CD14-positive monocyte (primary cell): ENCODE results near the gene DTNB. TPM values are rescaled to one million over a fixed set of nuclear protein-coding genes. Genes with fewer than 3 reads are reported as not detected.

Source experiments
- DNase-seq, 3 donors: peaks; one replicate each; pipeline ENCODE4 v3.0.0-alpha.2; 2011 to 2022
- H2AFZ ChIP-seq: 2 replicates; pipeline ENCODE4 v1.6.0; 2012; ENCODE audit warnings: mild to moderate bottlenecking, low read depth, low read length, inconsistent platforms; ENCODE audit not compliant: insufficient read depth, poor library complexity, severe bottlenecking
- H3K27ac ChIP-seq, 2 donors: 1 replicate in 1 of 2; 2 replicates in 1 of 2; pipeline ENCODE4 v1.5.1; 2012 to 2013; ENCODE audit warnings: low read length in 2 of 2, control low read depth in 1 of 2, inconsistent platforms in 1 of 2, low read depth in 1 of 2, mild to moderate bottlenecking in 1 of 2
- H3K27me3 ChIP-seq, 2 donors: one replicate each; pipeline versions ENCODE4 v1.6.0 to v1.6.1; 2011 to 2013; ENCODE audit warnings: low read length in 2 of 2; ENCODE audit not compliant: control insufficient read depth in 2 of 2, insufficient read depth in 2 of 2
- H3K36me3 ChIP-seq, 2 donors: replicated peaks in 1 of 2; 1 replicate in 1 of 2; 2 replicates in 1 of 2; pipeline versions ENCODE4 v1.5.1 to v1.6.1; 2012 to 2013; ENCODE audit warnings: low read length in 2 of 2, control low read depth in 1 of 2, inconsistent platforms in 1 of 2, mild to moderate bottlenecking in 1 of 2; ENCODE audit not compliant: insufficient read depth in 2 of 2, control insufficient read depth in 1 of 2
- H3K4me1 ChIP-seq, 2 donors: 1 replicate in 1 of 2; 2 replicates in 1 of 2; pipeline versions ENCODE4 v1.5.1 to v1.6.1; 2012 to 2013; ENCODE audit warnings: low read length in 2 of 2, control low read depth in 1 of 2, inconsistent platforms in 1 of 2, mild to moderate bottlenecking in 1 of 2, moderate library complexity in 1 of 2; ENCODE audit not compliant: insufficient read depth in 2 of 2, control insufficient read depth in 1 of 2
- H3K4me2 ChIP-seq: replicated peaks from 2 replicates; pipeline ENCODE3; 2012; ENCODE audit warnings: low read length, moderate library complexity, mild to moderate bottlenecking; ENCODE audit not compliant: poor library complexity, severe bottlenecking; ENCODE audit errors: extremely low read depth
- H3K4me3 ChIP-seq, 3 experiments: fragments of 200-600 bp in 1 of 3; sonication (generic) in 1 of 3; replicated peaks in 1 of 3; 1 replicate in 2 of 3; 2 replicates in 1 of 3; pipeline ENCODE4 v1.5.1; 2011 to 2013; ENCODE audit warnings: low read length in 3 of 3, mild to moderate bottlenecking in 3 of 3, control low read depth in 2 of 3, low read depth in 2 of 3, inconsistent platforms in 1 of 3, moderate library complexity in 1 of 3
- H3K79me2 ChIP-seq: 2 replicates; pipeline ENCODE4 v1.6.0; 2012; ENCODE audit warnings: mild to moderate bottlenecking, control low read depth, inconsistent platforms, low read length, moderate library complexity; ENCODE audit not compliant: insufficient read depth
- H3K9ac ChIP-seq: 2 replicates; pipeline ENCODE4 v1.6.0; 2017; ENCODE audit warnings: low read length, mild to moderate bottlenecking; ENCODE audit not compliant: insufficient read depth, poor library complexity, severe bottlenecking
- H3K9me3 ChIP-seq, 2 donors: replicated peaks in 1 of 2; 1 replicate in 1 of 2; 2 replicates in 1 of 2; pipeline versions ENCODE4 v1.5.1 to v1.6.1; 2012 to 2013; ENCODE audit warnings: low read length in 2 of 2, control low read depth in 1 of 2; ENCODE audit not compliant: control insufficient read depth in 1 of 2, insufficient read depth in 1 of 2
- H4K20me1 ChIP-seq: 2 replicates; pipeline ENCODE4 v1.6.0; 2012; ENCODE audit warnings: mild to moderate bottlenecking, low read length, control low read depth, moderate library complexity; ENCODE audit not compliant: insufficient read depth
- H3K27ac Mint-ChIP-seq, 7 donors: one replicate each; pipeline ENCODE4 v1.8.0; 2020; ENCODE audit warnings: mild to moderate bottlenecking in 7 of 7, mixed read lengths in 7 of 7, moderate library complexity in 6 of 7, inconsistent platforms in 2 of 7
- H3K27me3 Mint-ChIP-seq, 3 donors: one replicate each; pipeline ENCODE4 v1.8.0; 2021 to 2022; ENCODE audit warnings: low read depth in 3 of 3, mild to moderate bottlenecking in 3 of 3, mixed read lengths in 3 of 3, moderate library complexity in 3 of 3, inconsistent platforms in 1 of 3
- H3K36me3 Mint-ChIP-seq, 2 donors: one replicate each; pipeline ENCODE4 v1.8.0; 2020; ENCODE audit warnings: mixed read lengths in 2 of 2, inconsistent platforms in 1 of 2, mild to moderate bottlenecking in 1 of 2
- H3K4me1 Mint-ChIP-seq: one replicate; pipeline ENCODE4 v1.8.0; 2020; ENCODE audit warnings: mild to moderate bottlenecking, mixed read lengths
- H3K4me3 Mint-ChIP-seq, 2 donors: one replicate each; pipeline ENCODE4 v1.8.0; 2020; ENCODE audit warnings: mild to moderate bottlenecking in 2 of 2, mixed read lengths in 2 of 2, moderate library complexity in 1 of 2
- H3K9me3 Mint-ChIP-seq, 7 donors: one replicate each; pipeline ENCODE4 v1.8.0; 2020 to 2022; ENCODE audit warnings: mixed read lengths in 7 of 7, mild to moderate bottlenecking in 6 of 7, moderate library complexity in 6 of 7, inconsistent platforms in 2 of 7
- CTCF ChIP-seq: fragments of 200-600 bp; IDR thresholded peaks from one replicate; pipeline ENCODE4 v1.8.0; 2022; ENCODE audit warnings: antibody characterized with exemption, mild to moderate bottlenecking
- WGBS: methylation state at CpG from one replicate; pipeline ENCODE4 v1.1.5; 2013; ENCODE audit warnings: missing lambda C conversion rate; ENCODE audit not compliant: insufficient coverage; 5-methylcytosine and 5-hydroxymethylcytosine counted together
- intact Hi-C, 2 donors: fragments of 100-400 bp; cut with micrococcal nuclease; formaldehyde crosslinking; loops; one replicate each; pipeline versions ENCODE4 v1.15.0 to v1.15.1; 2023
- polyA plus RNA-seq, 3 donors: library from polyadenylated mRNA; depleted of rRNA in 1 of 3; unstranded in 2 of 3; stranded (reverse) in 1 of 3; fragments of 300-500 nt in 2 of 3; fragments of >200 nt in 1 of 3; fragmentation: Illumina TruSeq in 2 of 3; gene quantifications; 1 replicate in 2 of 3; 2 replicates in 1 of 3; pipeline ENCODE4 v1.2.3, GENCODE V29; 2012 to 2021

DTNB gene
- polyA plus RNA-seq, 3 donors, result 3.0 to 4.2 (median 3.3) TPM

GRCh38 chr2:25672494-25673299, 680 bp downstream of the DTNB start:
- Mint-ChIP-seq H3K4me1 (peaks cover 25% of the 10 kb centered on the region), H3K27ac (peak overlapping the region in 2 of 7 donors; percentile 27 to 30)
- intact Hi-C loops, result no loop called here

GRCh38 chr2:25671622-25672021, 1.8 kb downstream of the DTNB start:
- Histone ChIP-seq H3K36me3 (no peaks in the 10 kb centered on the region), H3K9me3 (no peaks in the 10 kb centered on the region), H3K4me3 (no peak overlapping the region), H3K4me2 (no peak overlapping the region), H3K4me1 (peaks cover 18 to 22% of the 10 kb centered on the region in 2 donors), H4K20me1 (no peaks in the 10 kb centered on the region), H3K27me3 (peaks cover 7 to 12% of the 10 kb centered on the region in 2 donors), H3K27ac (no peak overlapping the region), H2AFZ (no peak overlapping the region), H3K9ac (no peak overlapping the region), H3K79me2 (no peaks in the 10 kb centered on the region)
- H3K27me3 Mint-ChIP-seq, result peaks cover 4 to 12% (median 9%) of the 10 kb centered on the region in 3 donors
- no peak for DNase-seq
- peaks cover 25% of the 10 kb centered on the region for H3K4me1 Mint-ChIP-seq
- WGBS, result no CpG with 5 or more reads among the region's 2 CpGs
- no peak for TF ChIP-seq CTCF
- intact Hi-C loops, result no loop called here
- H3K36me3 Mint-ChIP-seq, result peaks cover 0 to 2% of the 10 kb centered on the region in 2 donors
- peaks cover 0 to 1% (median 0%) of the 10 kb centered on the region in 7 donors for H3K9me3 Mint-ChIP-seq
- H3K27ac Mint-ChIP-seq, result no peak overlapping the region
- peak overlapping the region in 1 of 2 donors; percentile 68 for H3K4me3 Mint-ChIP-seq

More at GRCh38 chr2:25672494-25673299, 680 bp downstream of the DTNB start:
- Histone ChIP-seq H3K4me3 (peak overlapping the region; percentile 50 to 87 (median 74)), H3K27ac (peak overlapping the region in 1 of 2 donors; percentile 42), H2AFZ (peak overlapping the region; percentile 90), H3K9me3 (no peaks in the 10 kb centered on the region), H3K4me1 (peaks cover 18 to 22% of the 10 kb centered on the region in 2 donors), H3K4me2 (peak overlapping the region; percentile 97), H3K9ac (peak overlapping the region; percentile 70), H3K27me3 (peaks cover 7 to 12% of the 10 kb centered on the region in 2 donors), H4K20me1 (no peaks in the 10 kb centered on the region), H3K79me2 (no peaks in the 10 kb centered on the region), H3K36me3 (no peaks in the 10 kb centered on the region)
- Mint-ChIP-seq H3K4me3 (peak overlapping the region; percentile 80 to 91), H3K9me3 (peaks cover 0 to 1% (median 0%) of the 10 kb centered on the region in 7 donors), H3K27me3 (peaks cover 6 to 12% (median 9%) of the 10 kb centered on the region in 3 donors), H3K36me3 (peaks cover 0 to 2% of the 10 kb centered on the region in 2 donors)
- WGBS, result 3% methylated on average over 55 of the region's 60 CpGs
- no peak for TF ChIP-seq CTCF
- DNase-seq, result peak in 2 of 3 donors; percentile 12 to 17
